ENCODE measurements around the gene C3orf22. TPM values are rescaled to one million over a fixed set of nuclear protein-coding genes. Genes with fewer than 3 reads are reported as not detected.

Gene C3orf22
- total RNA-seq, 4 donors from 2014 or later: not detected

- no peak overlapping the region for H3K4me3 ChIP-seq
- peaks cover 0 to 4% (median 0%) of the 10 kb centered on the region in 3 donors for H3K9me3 ChIP-seq
- no peak for ATAC-seq
- peaks cover 0 to 19% (median 0%) of the 10 kb centered on the region in 3 donors for H3K4me1 ChIP-seq
- WGBS, 2 donors (ENCODE audit: low coverage in 1 of 2): 77 to 90% methylated on average over 3 of the region's 7 CpGs
- no peaks in the 10 kb centered on the region for H3K36me3 ChIP-seq
- peaks cover 84% of the 10 kb centered on the region for H3K27me3 ChIP-seq
- no peak overlapping the region for H3K27ac ChIP-seq
- TF ChIP-seq CTCF (IDR thresholded peaks at IDR 0.05) (no peak), POLR2AphosphoS5 (IDR thresholded peaks at IDR 0.05) (no peak), EP300 (IDR thresholded peaks at IDR 0.05) (no peak), POLR2A (IDR thresholded peaks at IDR 0.05) (no peak)
Observed at GRCh38 chr3:126544596-126545281, 14.0 kb downstream of the C3orf22 start.

- 75 to 100% methylated on average over 2 of the region's 2 CpGs for WGBS, 2 donors (ENCODE audit: low coverage in 1 of 2)
- Histone ChIP-seq H3K27ac (no peak overlapping the region), H3K27me3 (peaks cover 81% of the 10 kb centered on the region), H3K4me1 (peaks cover 0 to 19% (median 0%) of the 10 kb centered on the region in 3 donors), H3K36me3 (no peaks in the 10 kb centered on the region), H3K9me3 (peaks cover 0 to 4% (median 0%) of the 10 kb centered on the region in 3 donors), H3K4me3 (no peak overlapping the region)
- TF ChIP-seq POLR2A (IDR thresholded peaks at IDR 0.05) (no peak), CTCF (IDR thresholded peaks at IDR 0.05) (no peak), POLR2AphosphoS5 (IDR thresholded peaks at IDR 0.05) (no peak), EP300 (IDR thresholded peaks at IDR 0.05) (no peak)
- no peak for ATAC-seq
Observed at GRCh38 chr3:126543457-126544061, 15.2 kb downstream of the C3orf22 start.

- WGBS, 2 donors (ENCODE audit: low coverage in 1 of 2): 70 to 96% methylated on average over 2 to 5 of the region's 57 CpGs
- Histone ChIP-seq H3K27ac (no peak overlapping the region), H3K27me3 (peaks cover 76% of the 10 kb centered on the region), H3K4me1 (peaks cover 0 to 19% (median 0%) of the 10 kb centered on the region in 3 donors), H3K9me3 (peaks cover 0 to 4% (median 0%) of the 10 kb centered on the region in 3 donors), H3K4me3 (no peak overlapping the region), H3K36me3 (no peaks in the 10 kb centered on the region)
- no peak for TF ChIP-seq EP300 (IDR thresholded peaks at IDR 0.05)
- no peak for TF ChIP-seq POLR2A (IDR thresholded peaks at IDR 0.05)
- TF ChIP-seq CTCF (IDR thresholded peaks at IDR 0.05): no peak
- no peak for TF ChIP-seq POLR2AphosphoS5 (IDR thresholded peaks at IDR 0.05)
- ATAC-seq: no peak
Observed at GRCh38 chr3:126542340-126543241, 16.1 kb downstream of the C3orf22 start.

GRCh38 chr3:126541628-126542339 lies 16.9 kb downstream of the C3orf22 start:
- peaks cover 0 to 4% (median 0%) of the 10 kb centered on the region in 3 donors for H3K9me3 ChIP-seq
- no peak for ATAC-seq
- no peak overlapping the region for H3K4me3 ChIP-seq
- TF ChIP-seq CTCF (IDR thresholded peaks at IDR 0.05) (no peak), POLR2AphosphoS5 (IDR thresholded peaks at IDR 0.05) (no peak), POLR2A (IDR thresholded peaks at IDR 0.05) (no peak), EP300 (IDR thresholded peaks at IDR 0.05) (no peak)
- no peak overlapping the region for H3K27ac ChIP-seq
- no CpG with 5 or more reads among the region's 101 CpGs for WGBS, 2 donors (ENCODE audit: low coverage in 1 of 2)
- no peaks in the 10 kb centered on the region for H3K36me3 ChIP-seq
- H3K27me3 ChIP-seq: peaks cover 77% of the 10 kb centered on the region
- peaks cover 0 to 19% (median 0%) of the 10 kb centered on the region in 3 donors for H3K4me1 ChIP-seq

Data from gastroesophageal sphincter (tissue), 4 donors.